Activated naive CD8-positive, alpha-beta T cell treated with anti-CD3 and anti-CD28 coated beads, Interleukin-2, amount 10 ng/mL, durations not matched to agents 7 days and 5 days (primary cell): ENCODE measurements around the gene DNMT3A. TPM values are rescaled to one million over a fixed set of nuclear protein-coding genes. Genes with fewer than 3 reads are reported as not detected.
"Not testable (repeated sequence)": the region's sequence is repeated elsewhere in the genome, so short reads cannot be mapped to it uniquely, and the experiment has no call there.

Experiments
- ATAC-seq: fragments of 150-1000 bp; cut with Tn5 transposase; one replicate; pipeline ENCODE4 v1.10.0; 2021; ENCODE audit warnings: low read depth, moderate library complexity
- POLR2A ChIA-PET: fragments of 350-600 bp; sonication (Branson Sonifier 250); formaldehyde crosslinking; loops from one replicate; lab custom pipeline; 2021; ENCODE audit warnings: antibody characterized with exemption; lab: Charles Lee
- DNase-seq: peaks from one replicate; pipeline ENCODE4 v3.0.0; 2021
- H3K27ac Mint-ChIP-seq: one replicate; pipeline ENCODE4 v1.8.0; 2022; ENCODE audit warnings: mild to moderate bottlenecking, mixed read lengths
- H3K27me3 Mint-ChIP-seq: one replicate; pipeline ENCODE4 v1.8.0; 2022; ENCODE audit warnings: mild to moderate bottlenecking, moderate library complexity, mixed read lengths
- H3K36me3 Mint-ChIP-seq: one replicate; pipeline ENCODE4 v1.8.0; 2021; ENCODE audit warnings: mild to moderate bottlenecking, mixed read lengths
- H3K4me1 Mint-ChIP-seq: one replicate; pipeline ENCODE4 v1.8.0; 2021; ENCODE audit warnings: mixed read lengths
- H3K4me3 Mint-ChIP-seq: one replicate; pipeline ENCODE4 v1.8.0; 2022; ENCODE audit warnings: mild to moderate bottlenecking, moderate library complexity, mixed read lengths
- H3K9me3 Mint-ChIP-seq: one replicate; pipeline ENCODE4 v1.8.0; 2021; ENCODE audit warnings: mixed read lengths
- total RNA-seq, 2 experiments: library from RNA; stranded (reverse); gene quantifications; one replicate each; pipeline ENCODE4 v1.2.3, GENCODE V29; 2021

Gene DNMT3A
- total RNA-seq, 2 experiments from 2014 or later = 76.7 to 84.7 TPM

DNA sequence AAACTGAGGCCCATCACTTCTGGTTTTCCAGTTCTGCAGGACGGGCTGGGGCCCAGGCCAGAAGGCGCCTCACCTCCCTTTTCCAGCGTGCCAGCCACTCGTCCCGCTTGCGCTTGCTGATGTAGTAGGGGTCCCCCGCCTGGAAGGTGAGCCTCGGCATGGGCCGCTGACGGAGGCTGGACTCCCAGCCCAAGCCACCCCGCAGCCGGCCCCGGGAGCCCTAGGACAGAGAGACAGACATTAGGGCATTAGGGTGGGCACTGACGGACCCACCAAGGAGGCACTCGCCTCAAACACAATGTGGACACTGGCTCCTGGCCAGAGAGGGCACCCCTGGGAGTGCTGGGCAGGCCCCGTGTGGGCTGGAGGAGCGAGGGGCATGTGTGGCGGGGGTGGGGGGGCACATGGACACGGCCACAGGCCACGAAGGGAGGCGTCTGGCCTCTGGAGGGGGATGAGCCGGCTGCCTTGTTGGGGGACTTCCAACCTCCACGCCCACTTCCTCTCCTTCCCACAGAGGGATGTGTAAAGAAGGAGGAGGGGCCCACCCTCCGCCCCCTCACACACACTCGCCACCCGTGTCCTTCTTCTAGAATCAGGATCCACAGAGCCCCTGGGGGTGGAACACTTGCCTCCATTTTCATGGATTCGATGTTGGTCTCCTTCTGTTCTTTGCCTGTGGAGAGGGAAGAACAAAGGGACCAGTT, 66.7 kb downstream of the DNMT3A start:
- ATAC-seq (peak; percentile 7), DNase-seq (peak; percentile 57)
- Mint-ChIP-seq H3K9me3 (no peaks in the 10 kb centered on the region), H3K4me3 (peak overlapping the region; percentile 33), H3K36me3 (peaks cover 13% of the 10 kb centered on the region), H3K4me1 (peaks cover 52% of the 10 kb centered on the region), H3K27me3 (no peaks in the 10 kb centered on the region), H3K27ac (peak overlapping the region; percentile 94)
- POLR2A ChIA-PET = interaction anchor here (1.4 to 6.0 kb wide), 7 partner anchors 11 to 39 kb away, joined by 3 to 107 read pairs (median 27); no protein-coding TSS in a partner anchor

DNA sequence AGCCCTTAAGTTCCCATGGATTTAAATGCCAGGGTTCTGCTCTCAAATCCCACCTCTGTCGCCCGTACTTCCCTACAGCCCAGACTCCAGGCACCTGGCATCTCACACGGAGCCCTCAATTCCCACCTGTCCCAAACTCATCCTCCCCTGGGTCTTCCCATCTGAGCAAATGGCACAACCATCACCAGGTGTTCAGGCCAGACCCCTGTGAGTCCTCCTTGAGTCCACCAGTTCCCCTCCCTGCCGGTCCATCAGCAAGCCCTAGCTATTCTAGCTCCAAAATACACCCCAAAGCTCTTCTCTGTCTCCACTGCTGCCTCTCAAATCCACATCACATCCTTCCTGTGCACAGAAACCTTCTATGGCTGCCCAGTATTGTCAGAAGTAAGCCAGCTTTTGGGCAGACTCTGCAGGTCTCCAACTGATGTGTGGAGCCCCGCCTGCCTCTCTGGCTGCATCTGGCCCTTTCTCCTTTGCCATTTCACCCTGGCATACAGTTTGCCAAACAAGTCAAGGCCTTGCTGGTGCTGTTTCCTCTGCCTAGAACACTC, 67.7 kb downstream of the DNMT3A start:
- Mint-ChIP-seq H3K4me1 (peaks cover 42% of the 10 kb centered on the region), H3K36me3 (peaks cover 16% of the 10 kb centered on the region), H3K27ac (peak overlapping the region; percentile 94), H3K9me3 (no peaks in the 10 kb centered on the region), H3K27me3 (no peaks in the 10 kb centered on the region), H3K4me3 (peak overlapping the region; percentile 51)
- POLR2A ChIA-PET = interaction anchor here (0.8 to 3.1 kb wide), 17 partner anchors 9 to 400 kb away, joined by 3 to 35 read pairs (median 4); no protein-coding TSS in a partner anchor
- ATAC-seq = peak; percentile 14
- DNase-seq = no peak

DNA sequence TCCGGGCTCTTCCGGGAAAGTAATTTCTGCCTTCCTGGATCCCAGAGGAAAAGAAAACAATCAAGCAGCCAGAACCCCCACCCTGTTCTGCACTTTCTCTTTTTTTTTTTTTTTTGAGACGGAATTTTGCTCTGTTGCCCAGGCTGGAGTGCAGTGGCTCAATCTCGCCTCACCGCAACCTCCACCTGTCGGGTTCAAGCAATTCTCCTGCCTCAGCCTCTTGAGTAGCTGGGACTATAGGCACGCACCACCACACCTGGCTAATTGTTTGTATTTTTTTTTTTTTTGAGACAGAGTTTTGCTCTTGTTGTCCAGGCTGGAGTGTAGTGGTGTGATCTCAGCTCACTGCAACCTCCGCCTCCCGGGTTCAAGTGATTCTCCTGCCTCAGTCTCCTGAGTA, 69.0 kb downstream of the DNMT3A start:
- H3K9me3 Mint-ChIP-seq, DNase-seq, ATAC-seq, H3K27me3 Mint-ChIP-seq, H3K4me3 Mint-ChIP-seq: not testable (repeated sequence)
- Mint-ChIP-seq H3K4me1 (peaks cover 33% of the 10 kb centered on the region), H3K27ac (peak overlapping the region; percentile 94), H3K36me3 (peaks cover 20% of the 10 kb centered on the region)
- POLR2A ChIA-PET = interaction anchor here (0.8 to 3.1 kb wide), 14 partner anchors 13 to 470 kb away, joined by 3 to 35 read pairs (median 7); no protein-coding TSS in a partner anchor

DNA sequence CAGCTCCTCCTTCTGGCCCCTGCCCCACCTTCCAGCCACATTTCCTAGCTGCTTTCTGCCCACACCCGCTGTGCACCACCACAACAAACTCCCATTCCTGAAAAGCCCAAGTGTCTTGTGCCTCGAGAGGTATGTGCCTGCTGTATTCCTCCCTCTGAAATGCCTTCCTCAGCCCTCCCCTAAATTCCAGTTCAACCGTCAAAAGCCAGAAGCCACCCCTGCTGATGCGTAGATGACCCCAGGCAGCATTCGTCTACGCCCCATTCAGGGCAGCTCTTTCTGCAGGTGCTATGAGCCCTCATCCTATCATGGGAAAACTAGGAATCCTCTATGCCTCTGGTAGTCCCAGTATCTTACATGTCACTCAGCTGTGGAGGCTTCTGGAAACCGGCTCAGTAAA, 71.7 kb downstream of the DNMT3A start:
- peak overlapping the region; percentile 25 for H3K27ac Mint-ChIP-seq
- ATAC-seq (no peak), DNase-seq (no peak)
- POLR2A ChIA-PET = interaction anchor here (1.2 to 1.7 kb wide), 2 partner anchors 24 to 92 kb away, joined by 3 to 6 read pairs; no protein-coding TSS in a partner anchor
- H3K4me3 Mint-ChIP-seq = no peak overlapping the region
- H3K27me3 Mint-ChIP-seq = no peaks in the 10 kb centered on the region
- peaks cover 20% of the 10 kb centered on the region for H3K4me1 Mint-ChIP-seq
- peaks cover 22% of the 10 kb centered on the region for H3K36me3 Mint-ChIP-seq
- H3K9me3 Mint-ChIP-seq = no peaks in the 10 kb centered on the region

DNA sequence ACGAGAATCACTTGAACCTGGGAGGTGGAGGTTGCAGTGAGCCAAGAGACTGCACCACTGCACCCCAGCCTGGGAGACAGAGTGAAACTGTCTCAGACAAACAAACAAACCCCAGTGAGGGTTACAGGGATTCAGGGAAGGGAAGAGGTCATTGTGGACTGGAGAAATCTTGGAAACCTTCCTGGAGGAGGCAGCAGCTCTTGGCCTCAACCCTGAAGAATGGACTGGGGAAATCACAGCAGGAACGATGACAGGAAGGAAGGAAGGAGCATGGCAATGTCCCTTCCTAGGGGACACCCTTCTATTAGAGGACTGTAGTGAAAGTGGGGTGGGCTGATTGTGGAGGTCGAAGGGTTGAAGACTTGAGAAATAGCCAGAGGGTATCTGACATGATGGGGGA, 72.5 kb downstream of the DNMT3A start:
- Mint-ChIP-seq H3K36me3 (peaks cover 21% of the 10 kb centered on the region), H3K27ac (no peak overlapping the region), H3K9me3 (no peaks in the 10 kb centered on the region), H3K4me1 (peaks cover 17% of the 10 kb centered on the region), H3K27me3 (no peaks in the 10 kb centered on the region), H3K4me3 (no peak overlapping the region)
- no peak for ATAC-seq
- DNase-seq = no peak
- POLR2A ChIA-PET = interaction anchor here (1.7 kb wide), 1 partner anchor 25 kb away, joined by 6 read pairs; no protein-coding TSS in a partner anchor

DNA sequence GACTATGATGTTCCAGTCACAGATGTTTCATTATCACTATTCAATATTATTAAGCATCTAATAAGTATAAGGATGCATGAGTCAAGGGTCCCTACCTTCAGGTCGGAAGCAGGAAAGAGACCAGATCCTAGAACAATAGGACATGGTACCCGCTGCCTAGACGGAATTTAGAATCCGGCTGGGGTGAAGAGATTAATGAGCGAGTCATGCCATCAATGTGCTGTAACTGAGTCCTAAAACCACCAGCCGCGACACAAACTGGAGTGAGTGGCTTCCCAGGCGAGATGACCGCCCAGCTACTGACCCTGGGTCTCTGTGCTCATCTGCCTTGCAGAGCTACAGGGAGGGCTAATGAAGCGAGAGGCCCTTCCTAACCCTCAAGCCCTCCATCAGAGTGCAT, 73.6 kb downstream of the DNMT3A start:
- Mint-ChIP-seq H3K36me3 (peaks cover 20% of the 10 kb centered on the region), H3K27ac (no peak overlapping the region), H3K4me1 (peaks cover 6% of the 10 kb centered on the region), H3K4me3 (no peak overlapping the region), H3K27me3 (no peaks in the 10 kb centered on the region), H3K9me3 (no peaks in the 10 kb centered on the region)
- DNase-seq (no peak), ATAC-seq (no peak)
- POLR2A ChIA-PET = no interaction called here

DNA sequence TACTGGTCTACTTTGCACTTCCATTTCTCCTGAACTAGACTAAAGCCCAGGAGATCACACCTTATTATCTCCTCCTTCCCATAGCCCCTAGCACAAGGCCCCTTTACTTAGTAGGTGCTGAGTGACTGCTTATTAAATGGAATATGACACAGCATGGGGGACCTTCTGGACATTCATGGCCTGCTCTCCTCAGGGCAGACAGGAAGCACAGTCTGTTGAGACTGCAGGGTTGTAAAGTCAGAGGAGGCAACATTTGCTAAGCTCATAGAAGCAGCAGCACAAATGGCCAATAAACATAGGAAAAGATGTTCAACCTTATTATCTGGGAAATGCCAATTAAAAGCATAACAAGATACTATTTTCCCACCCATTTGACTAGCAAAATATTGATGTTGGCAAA, 75.3 kb downstream of the DNMT3A start:
- ATAC-seq (no peak), DNase-seq (no peak)
- Mint-ChIP-seq H3K9me3 (no peaks in the 10 kb centered on the region), H3K27ac (peak overlapping the region; percentile 9), H3K27me3 (no peaks in the 10 kb centered on the region), H3K36me3 (peaks cover 26% of the 10 kb centered on the region), H3K4me1 (peaks cover 4% of the 10 kb centered on the region), H3K4me3 (no peak overlapping the region)
- POLR2A ChIA-PET = no interaction called here

DNA sequence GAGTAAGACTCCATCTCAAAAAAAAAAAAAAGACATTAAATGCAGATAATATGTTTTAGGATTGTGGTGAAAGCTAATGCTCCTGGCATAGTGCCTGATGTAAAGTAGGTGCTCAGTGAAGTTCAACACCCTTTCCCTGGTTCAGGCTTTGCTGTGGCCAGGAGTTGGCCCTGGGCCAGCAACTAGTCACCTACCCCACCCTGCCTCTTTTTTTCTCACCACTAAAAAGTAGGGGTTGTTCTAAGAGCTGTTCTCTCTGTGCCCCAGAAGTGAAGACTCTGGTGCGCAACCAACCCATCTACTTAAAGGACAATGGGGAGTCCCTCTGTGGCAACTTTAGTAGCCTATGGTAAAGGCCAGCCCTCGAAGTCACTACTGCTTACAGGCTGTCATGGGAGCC, 75.9 kb downstream of the DNMT3A start:
- no peak for DNase-seq
- Mint-ChIP-seq H3K27ac (no peak overlapping the region), H3K4me3 (no peak overlapping the region), H3K27me3 (no peaks in the 10 kb centered on the region), H3K36me3 (peaks cover 26% of the 10 kb centered on the region), H3K4me1 (peaks cover 4% of the 10 kb centered on the region), H3K9me3 (no peaks in the 10 kb centered on the region)
- ATAC-seq = no peak
- POLR2A ChIA-PET = no interaction called here

DNA sequence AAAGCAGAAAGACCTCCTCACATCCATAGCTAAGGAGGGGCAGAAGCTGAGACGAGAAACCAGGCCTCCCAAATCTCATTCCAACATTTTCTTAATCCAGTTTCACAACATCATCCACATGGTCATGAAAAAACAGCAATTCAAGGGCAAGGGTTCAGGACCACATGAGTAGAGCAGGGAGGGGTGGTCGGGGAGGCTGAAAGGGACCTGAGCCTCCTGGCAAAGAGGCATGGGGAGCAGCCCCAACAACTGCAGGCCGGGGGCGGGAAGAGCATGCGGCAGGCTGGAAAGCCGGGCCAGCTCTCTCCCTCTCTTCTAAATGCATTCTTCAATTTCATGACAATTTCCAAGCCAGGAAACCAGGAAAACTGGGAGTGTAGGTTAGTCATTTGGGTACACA, 76.7 kb downstream of the DNMT3A start:
- Mint-ChIP-seq H3K27ac (no peak overlapping the region), H3K9me3 (no peaks in the 10 kb centered on the region), H3K4me3 (no peak overlapping the region), H3K36me3 (peaks cover 23% of the 10 kb centered on the region), H3K4me1 (peaks cover 7% of the 10 kb centered on the region), H3K27me3 (no peaks in the 10 kb centered on the region)
- POLR2A ChIA-PET = no interaction called here
- no peak for ATAC-seq
- DNase-seq = no peak

DNA sequence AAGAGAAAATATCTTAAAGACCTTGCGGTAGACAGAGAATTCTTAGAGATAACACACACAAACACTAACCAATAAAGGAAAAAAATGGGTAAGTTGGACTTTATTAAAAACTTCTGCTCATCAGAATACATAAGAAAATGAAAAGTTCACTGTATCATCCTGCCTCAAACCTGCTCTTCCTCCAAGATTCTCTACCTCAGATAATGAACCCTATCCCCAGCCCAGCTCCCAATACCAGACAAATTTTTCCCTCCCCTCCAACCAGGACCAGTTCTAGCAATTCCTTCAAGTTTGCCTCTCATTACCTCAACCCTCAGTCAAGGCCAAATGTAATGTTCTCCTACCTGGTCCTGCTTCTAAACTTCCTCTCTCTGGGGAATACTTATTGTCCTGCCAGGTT, 79.4 kb downstream of the DNMT3A start:
- no peaks in the 10 kb centered on the region for H3K27me3 Mint-ChIP-seq
- no peak for DNase-seq
- ATAC-seq = no peak
- H3K27ac Mint-ChIP-seq = peak overlapping the region; percentile 39
- peaks cover 13% of the 10 kb centered on the region for H3K4me1 Mint-ChIP-seq
- POLR2A ChIA-PET = interaction anchor here (0.6 to 0.7 kb wide), 3 partner anchors 26 to 346 kb away, joined by 3 to 5 read pairs (median 4); no protein-coding TSS in a partner anchor
- H3K4me3 Mint-ChIP-seq = no peak overlapping the region
- no peaks in the 10 kb centered on the region for H3K9me3 Mint-ChIP-seq
- peaks cover 16% of the 10 kb centered on the region for H3K36me3 Mint-ChIP-seq

DNA sequence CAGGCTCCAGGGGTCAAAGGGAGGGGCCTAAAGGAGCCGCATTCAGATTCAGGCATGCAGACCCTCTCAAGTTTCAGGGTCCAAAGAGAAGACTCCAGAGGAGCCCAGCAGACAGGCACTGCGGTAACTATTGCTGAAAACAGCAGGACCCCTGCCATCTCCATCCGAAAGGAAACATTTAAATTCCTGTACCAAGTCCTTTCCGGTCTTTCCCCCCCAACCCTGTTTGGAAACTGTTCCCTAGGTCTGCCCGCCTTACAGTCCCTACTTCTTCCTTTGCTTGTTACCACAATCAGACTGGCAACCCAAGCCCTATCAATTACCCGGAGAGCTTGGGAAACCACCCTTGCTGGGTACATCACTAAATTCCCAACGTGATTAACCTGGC, 82.0 kb downstream of the DNMT3A start:
- no peak for ATAC-seq

DNA sequence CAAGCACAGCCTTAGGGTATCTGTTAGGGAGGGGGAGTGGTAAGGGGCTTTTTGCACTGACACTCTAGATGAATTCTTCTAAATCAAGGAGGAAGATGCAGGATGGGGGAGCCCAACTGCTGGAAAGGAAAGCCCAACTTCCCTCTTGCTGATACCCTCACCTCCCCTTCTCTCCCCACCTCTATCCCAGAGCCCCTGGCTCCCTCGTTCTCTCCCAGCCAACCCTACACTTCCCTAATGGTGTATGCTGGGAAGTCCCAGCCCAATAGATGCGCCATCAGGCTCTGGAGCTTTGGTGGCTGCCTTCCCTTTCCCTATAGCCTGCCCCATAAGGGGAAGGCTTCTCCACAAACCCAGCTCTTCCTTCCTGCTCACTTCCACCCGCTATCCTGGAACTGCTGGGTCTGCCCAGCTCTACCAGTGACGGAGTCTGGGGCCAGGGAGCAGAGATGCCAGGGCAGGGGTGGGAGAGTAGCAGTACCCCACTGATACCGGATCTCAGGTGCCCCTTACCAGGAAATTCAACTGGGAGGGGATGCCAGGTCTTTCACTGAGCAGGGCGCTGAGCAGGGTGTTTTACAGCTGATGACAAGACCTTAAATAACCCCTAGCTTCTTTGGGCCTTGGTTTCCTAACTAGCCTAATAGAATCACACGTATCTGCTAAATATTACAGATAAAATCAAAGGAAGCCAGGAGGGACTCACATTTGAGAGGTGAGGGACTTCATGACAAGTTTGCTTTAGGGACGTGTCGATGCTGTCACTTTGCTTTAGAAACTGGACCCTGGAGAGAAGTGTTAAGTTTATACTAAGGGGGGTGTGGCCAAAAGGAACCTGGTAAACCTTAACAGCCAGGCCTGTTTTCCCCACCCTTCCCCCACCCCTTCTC, 82.6 kb downstream of the DNMT3A start:
- Mint-ChIP-seq H3K4me1 (peaks cover 12% of the 10 kb centered on the region), H3K27ac (no peak overlapping the region), H3K36me3 (peaks cover 29% of the 10 kb centered on the region), H3K27me3 (no peaks in the 10 kb centered on the region), H3K4me3 (no peak overlapping the region), H3K9me3 (no peaks in the 10 kb centered on the region)
- POLR2A ChIA-PET = interaction anchor here (1.1 to 1.7 kb wide), 3 partner anchors 14 to 17 kb away, joined by 3 to 4 read pairs (median 4); no protein-coding TSS in a partner anchor
- ATAC-seq (no peak), DNase-seq (no peak)

More for the DNA sequence above, 82.0 kb downstream of the DNMT3A start:
- H3K9me3 Mint-ChIP-seq = no peaks in the 10 kb centered on the region
- H3K4me1 Mint-ChIP-seq = peaks cover 12% of the 10 kb centered on the region
- H3K36me3 Mint-ChIP-seq = peaks cover 28% of the 10 kb centered on the region
- H3K27ac Mint-ChIP-seq = no peak overlapping the region
- no peak for DNase-seq
- POLR2A ChIA-PET = interaction anchor here (1.2 to 1.5 kb wide), 3 partner anchors 7 to 13 kb away, joined by 3 read pairs; no protein-coding TSS in a partner anchor
- H3K4me3 Mint-ChIP-seq = no peak overlapping the region
- no peaks in the 10 kb centered on the region for H3K27me3 Mint-ChIP-seq
